ENCODE results near the gene LY6G5B. TPM values are rescaled to one million over a fixed set of nuclear protein-coding genes. Genes with fewer than 3 reads are reported as not detected.
A peak's percentile ranks its signal among the peaks of the same experiment; 100 is the strongest.

Gene LY6G5B
- total RNA-seq, 2 donors from 2014 or later, result 9.6 to 24.3 TPM

DNA sequence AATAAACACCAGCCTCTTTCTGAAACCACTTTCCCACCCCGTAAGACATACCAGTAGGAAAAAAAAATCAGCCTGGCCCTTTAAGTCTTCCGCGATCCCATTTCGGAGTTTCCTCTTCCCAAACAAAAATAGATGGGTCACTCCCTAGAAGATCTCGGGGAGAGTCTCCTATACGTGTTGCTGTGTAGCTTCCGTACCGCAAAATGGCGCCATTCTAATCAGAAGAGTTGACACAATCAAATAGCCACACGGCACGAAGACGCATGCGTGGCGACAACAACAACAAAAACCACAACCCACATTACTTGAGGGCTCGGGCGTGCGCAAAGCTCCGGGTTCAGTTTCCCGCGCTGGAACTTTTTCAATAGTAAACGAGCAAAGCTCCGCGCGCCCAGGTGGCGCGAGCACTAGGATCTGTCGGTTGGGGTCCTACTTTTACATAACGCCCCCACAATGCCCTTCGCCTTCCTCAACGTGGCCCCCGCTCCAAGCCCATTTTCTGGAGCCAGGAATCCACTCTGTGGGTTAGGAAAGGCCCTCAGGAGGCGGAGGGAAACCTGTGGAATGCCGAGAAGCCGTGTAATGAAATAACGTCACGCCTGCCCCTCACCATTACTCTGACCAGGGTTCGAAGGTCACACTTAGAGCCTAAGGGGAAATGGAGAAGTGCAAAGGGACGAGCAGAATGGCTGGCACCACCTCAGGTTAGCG is 4.8 kb upstream of the LY6G5B start, which contains the start of gene GPANK1:
TSS of gene GPANK1 (minus strand) at position 208 of the 711 bp plus-strand sequence. CDS start 519 bp downstream, outside the sequence.
- peak; percentile 42 for ATAC-seq (ENCODE audit: insufficient number of reproducible peaks, low FRiP score, low read depth)
- Histone ChIP-seq H3K4me3 (peak within 1 kb of the TSS; percentile 98), H3K9me3 (no peaks in the 10 kb centered on the region), H3K4me1 (ENCODE audit: control insufficient read depth in 1 of 2, low read depth in 2 of 2) (peaks cover 19 to 57% of the 10 kb centered on the region in 2 donors), H3K27me3 (replicated peaks; ENCODE audit: insufficient read depth) (no peaks in the 10 kb centered on the region), H3K27ac (peak within 1 kb of the TSS; percentile 95 to 97), H3K36me3 (peaks cover 28% of the 10 kb centered on the region)
- TF ChIP-seq, protein P1, sequence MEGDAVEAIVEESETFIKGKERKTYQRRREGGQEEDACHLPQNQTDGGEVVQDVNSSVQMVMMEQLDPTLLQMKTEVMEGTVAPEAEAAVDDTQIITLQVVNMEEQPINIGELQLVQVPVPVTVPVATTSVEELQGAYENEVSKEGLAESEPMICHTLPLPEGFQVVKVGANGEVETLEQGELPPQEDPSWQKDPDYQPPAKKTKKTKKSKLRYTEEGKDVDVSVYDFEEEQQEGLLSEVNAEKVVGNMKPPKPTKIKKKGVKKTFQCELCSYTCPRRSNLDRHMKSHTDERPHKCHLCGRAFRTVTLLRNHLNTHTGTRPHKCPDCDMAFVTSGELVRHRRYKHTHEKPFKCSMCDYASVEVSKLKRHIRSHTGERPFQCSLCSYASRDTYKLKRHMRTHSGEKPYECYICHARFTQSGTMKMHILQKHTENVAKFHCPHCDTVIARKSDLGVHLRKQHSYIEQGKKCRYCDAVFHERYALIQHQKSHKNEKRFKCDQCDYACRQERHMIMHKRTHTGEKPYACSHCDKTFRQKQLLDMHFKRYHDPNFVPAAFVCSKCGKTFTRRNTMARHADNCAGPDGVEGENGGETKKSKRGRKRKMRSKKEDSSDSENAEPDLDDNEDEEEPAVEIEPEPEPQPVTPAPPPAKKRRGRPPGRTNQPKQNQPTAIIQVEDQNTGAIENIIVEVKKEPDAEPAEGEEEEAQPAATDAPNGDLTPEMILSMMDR (IDR thresholded peaks at IDR 0.05), result no peak
- DNase-seq (ENCODE audit: low spot score), result peak; percentile 86

DNA sequence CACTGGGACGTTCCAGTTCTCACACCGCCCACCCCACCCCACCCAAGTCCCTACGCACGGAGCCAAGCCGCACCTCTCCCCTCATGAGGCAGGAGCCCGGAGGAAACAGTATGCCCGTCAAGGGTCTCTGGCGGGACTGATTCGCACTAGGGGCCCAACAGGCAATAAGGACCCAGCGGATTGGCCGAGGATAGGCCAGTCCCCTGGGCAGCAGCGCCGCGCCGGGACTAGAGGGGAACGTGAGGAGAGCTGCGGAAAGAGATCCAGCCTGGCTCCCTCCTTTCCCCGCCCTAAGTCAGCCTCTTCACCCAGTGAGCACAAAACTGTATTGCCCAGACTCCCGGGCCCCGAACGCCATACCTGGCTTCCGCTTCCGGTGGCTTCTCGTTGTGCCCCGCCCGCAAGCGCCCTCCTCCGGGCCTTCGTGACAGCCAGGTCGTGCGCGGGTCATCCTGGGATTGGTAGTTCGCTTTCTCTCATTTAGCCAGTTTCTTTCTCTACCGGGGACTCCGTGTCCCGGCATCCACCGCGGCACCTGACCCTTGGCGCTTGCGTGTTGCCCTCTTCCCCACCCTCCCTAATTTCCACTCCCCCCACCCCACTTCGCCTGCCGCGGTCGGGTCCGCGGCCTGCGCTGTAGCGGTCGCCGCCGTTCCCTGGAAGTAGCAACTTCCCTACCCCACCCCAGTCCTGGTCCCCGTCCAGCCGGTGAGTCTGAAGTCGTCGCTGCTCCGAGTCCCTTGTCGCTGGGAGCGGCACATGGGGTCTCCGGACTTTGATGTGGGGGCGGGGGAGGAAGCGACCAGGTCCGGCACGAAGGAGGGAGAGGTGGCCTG is 4.1 kb upstream of the LY6G5B start, which contains the start of gene CSNK2B:
TSS of gene CSNK2B (plus strand) at position 580 of the 836 bp plus-strand sequence. CDS start 752 bp downstream, outside the sequence.
- H3K36me3 ChIP-seq, result peaks cover 36% of the 10 kb centered on the region
- no peaks in the 10 kb centered on the region for H3K9me3 ChIP-seq

DNA sequence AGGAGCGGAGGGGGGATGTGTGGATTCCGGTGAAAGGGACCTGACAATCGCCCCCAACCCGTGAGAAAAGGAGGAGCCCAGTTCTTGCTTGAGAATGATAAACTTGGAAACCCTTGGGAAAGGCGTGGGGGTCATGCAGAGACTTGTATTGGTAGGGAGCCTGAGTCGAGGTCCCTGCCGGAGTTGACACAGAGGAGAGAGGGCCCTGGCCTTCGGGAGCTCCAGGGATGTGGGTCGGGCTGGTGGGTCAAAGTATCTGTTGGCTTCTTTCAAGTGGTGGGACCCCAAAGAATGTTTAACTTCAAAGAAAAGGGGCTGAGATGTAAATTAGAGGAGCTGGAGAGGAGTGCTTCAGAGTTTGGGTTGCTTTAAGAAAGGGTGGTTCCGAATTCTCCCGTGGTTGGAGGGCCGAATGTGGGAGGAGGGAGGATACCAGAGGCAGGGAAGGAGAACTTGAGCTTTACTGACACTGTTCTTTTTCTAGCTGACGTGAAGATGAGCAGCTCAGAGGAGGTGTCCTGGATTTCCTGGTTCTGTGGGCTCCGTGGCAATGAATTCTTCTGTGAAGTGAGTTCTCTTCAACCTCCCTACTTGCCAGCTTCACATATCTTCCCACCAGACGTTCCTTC is 3.3 kb upstream of the LY6G5B start:
- H3K4me3 ChIP-seq, result peak overlapping the region; percentile 98
- DNase-seq (ENCODE audit: low spot score) (no peak), ATAC-seq (ENCODE audit: insufficient number of reproducible peaks, low FRiP score, low read depth) (no peak)
- peaks cover 43% of the 10 kb centered on the region for H3K36me3 ChIP-seq
- H3K27me3 ChIP-seq (replicated peaks; ENCODE audit: insufficient read depth), result no peaks in the 10 kb centered on the region
- TF ChIP-seq, protein P1 (IDR thresholded peaks at IDR 0.05), result no peak
- H3K9me3 ChIP-seq, result no peaks in the 10 kb centered on the region
- H3K4me1 ChIP-seq (ENCODE audit: control insufficient read depth in 1 of 2, low read depth in 2 of 2), result peaks cover 16 to 49% of the 10 kb centered on the region in 2 donors
- peak overlapping the region; percentile 95 to 97 for H3K27ac ChIP-seq

More for the DNA sequence above, 4.1 kb upstream of the LY6G5B start, which contains the start of gene CSNK2B:
- H3K4me1 ChIP-seq (ENCODE audit: control insufficient read depth in 1 of 2, low read depth in 2 of 2), result peaks cover 19 to 56% of the 10 kb centered on the region in 2 donors
- H3K27me3 ChIP-seq (replicated peaks; ENCODE audit: insufficient read depth), result no peaks in the 10 kb centered on the region
- H3K4me3 ChIP-seq, result peak within 1 kb of the TSS; percentile 98
- H3K27ac ChIP-seq, result peak within 1 kb of the TSS; percentile 95 to 97
- DNase-seq (ENCODE audit: low spot score), result peak; percentile 96
- ATAC-seq (ENCODE audit: insufficient number of reproducible peaks, low FRiP score, low read depth), result peak; percentile 84
- TF ChIP-seq, protein P1 (IDR thresholded peaks at IDR 0.05), result no peak

DNA sequence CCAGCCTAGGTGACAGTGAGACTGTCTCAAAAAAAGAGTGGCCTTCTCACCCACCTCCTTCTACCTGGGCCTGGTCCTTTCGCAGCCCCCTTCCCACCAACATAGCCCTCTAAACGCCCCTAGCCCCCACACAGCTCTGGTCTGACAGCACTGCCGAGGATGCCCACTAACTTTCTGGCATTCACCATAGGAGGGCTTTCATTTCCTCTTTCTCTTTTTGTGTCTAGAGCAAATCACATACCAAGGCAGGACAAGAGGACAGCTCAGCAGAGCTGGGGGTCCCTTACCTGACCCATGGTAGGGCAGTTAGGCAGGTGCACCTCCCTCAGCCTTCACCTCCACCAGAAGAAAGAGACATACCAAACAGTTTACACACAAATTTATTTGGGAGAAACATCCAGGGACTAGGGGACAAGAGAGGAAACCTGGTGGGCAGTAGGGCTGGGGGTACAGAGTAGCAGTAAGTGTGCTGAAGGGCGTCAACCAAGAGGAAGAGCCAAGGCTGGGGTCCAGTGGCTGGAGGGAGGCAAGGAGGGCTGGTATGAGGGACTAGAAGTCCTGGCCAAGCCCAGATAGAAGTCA is 6.6 kb downstream of the LY6G5B start:
- Histone ChIP-seq H3K4me3 (no peak overlapping the region), H3K27me3 (replicated peaks; ENCODE audit: insufficient read depth) (no peaks in the 10 kb centered on the region), H3K4me1 (ENCODE audit: control insufficient read depth in 1 of 2, low read depth in 2 of 2) (peaks cover 0 to 11% of the 10 kb centered on the region in 2 donors), H3K27ac (no peak overlapping the region), H3K9me3 (no peaks in the 10 kb centered on the region), H3K36me3 (peaks cover 15% of the 10 kb centered on the region)
- no peak for ATAC-seq (ENCODE audit: insufficient number of reproducible peaks, low FRiP score, low read depth)
- TF ChIP-seq, protein P1 (IDR thresholded peaks at IDR 0.05), result no peak
- no peak for DNase-seq (ENCODE audit: low spot score)
